NCI-H345 treated with DMSO at 0.1 percent for 48 hours (cell line): ENCODE data around the gene PRCC.

ENCODE experiments used
- DNase-seq: peaks from one replicate; lab custom pipeline; 2025; ENCODE audit not compliant: unreplicated experiment; lab: John Stamatoyannopoulos, UW

PRCC gene

GRCh38 chr1:156841295-156841855 lies 74.0 kb downstream of the PRCC start:
- no peak for DNase-seq

DNA sequence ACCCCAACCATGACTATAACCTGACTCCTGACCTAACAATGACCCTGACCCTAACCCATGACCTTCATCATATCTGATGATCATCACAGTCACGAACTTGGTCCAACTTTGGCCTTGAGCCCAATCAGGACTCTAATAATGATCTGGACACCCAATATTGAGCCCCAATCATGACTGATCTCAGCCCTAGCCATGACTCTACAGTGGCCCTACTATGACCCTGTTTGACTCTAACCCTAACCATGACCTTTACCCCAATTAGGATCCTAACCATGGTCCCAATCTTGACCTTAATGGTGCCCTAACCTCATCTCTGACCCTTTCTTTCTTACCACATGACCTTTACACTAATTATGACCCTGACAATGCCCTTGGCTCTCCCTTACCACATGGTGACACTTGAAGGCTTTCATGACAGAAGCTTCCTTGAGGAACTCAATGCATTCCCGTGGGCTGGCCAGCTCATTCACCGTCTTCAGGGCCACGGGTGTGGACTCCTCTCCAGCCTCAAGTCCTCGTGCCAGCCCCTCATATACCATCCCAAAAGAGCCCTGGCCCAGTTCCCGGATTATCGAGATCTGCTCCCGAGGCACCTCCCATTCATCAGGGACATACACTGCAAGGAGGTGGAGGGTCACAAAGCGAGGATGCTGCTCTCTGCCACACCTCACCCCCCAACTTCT lies 75.4 kb downstream of the PRCC start:
- no peak for DNase-seq

- DNase-seq, result no peak
Observed at GRCh38 chr1:156844102-156844501, 76.8 kb downstream of the PRCC start.

DNA sequence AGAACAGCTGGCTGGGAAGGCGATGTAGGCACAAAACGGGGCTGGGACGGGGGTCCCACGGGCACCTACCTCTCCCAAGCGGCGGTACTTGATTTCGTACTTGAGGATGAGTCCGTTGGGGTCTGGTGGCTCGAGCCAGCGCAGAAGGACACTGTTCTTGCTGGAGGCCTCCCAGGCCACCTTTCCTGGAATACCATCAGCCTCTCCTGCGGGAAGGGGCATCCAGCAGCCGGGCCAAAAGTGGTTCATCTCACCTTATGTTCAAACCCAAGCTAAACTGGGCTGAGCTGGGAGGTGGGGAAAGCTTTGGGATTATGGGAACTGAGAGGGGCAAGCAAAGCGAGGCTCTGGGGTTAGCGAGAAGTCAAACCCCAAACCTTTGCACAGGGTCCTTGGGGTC lies 77.3 kb downstream of the PRCC start:
- no peak for DNase-seq

- no peak for DNase-seq
Observed at GRCh38 chr1:156845055-156845952, 78.0 kb downstream of the PRCC start.

GRCh38 chr1:156845953-156846545 lies 78.7 kb downstream of the PRCC start:
- DNase-seq, result no peak

DNA sequence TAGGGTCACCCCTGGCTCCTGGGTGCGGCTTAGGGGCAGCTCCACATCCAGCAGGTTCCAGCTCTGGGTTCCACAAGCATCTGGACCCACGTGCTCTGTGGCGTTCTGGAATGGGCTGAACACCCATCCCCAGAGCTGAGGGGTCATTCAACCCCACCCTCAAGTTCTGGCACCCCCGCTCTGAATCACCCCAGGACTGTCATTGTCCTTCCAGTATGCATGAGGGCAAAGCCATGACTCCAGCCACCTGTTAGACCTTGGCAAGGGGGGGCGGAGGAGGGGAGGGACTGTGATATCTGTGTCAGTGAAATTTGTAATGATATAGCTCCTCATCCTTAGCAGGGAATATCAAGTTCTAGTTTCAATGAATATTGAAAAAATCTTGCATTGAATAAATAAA lies 79.3 kb downstream of the PRCC start:
- DNase-seq, result no peak

DNA sequence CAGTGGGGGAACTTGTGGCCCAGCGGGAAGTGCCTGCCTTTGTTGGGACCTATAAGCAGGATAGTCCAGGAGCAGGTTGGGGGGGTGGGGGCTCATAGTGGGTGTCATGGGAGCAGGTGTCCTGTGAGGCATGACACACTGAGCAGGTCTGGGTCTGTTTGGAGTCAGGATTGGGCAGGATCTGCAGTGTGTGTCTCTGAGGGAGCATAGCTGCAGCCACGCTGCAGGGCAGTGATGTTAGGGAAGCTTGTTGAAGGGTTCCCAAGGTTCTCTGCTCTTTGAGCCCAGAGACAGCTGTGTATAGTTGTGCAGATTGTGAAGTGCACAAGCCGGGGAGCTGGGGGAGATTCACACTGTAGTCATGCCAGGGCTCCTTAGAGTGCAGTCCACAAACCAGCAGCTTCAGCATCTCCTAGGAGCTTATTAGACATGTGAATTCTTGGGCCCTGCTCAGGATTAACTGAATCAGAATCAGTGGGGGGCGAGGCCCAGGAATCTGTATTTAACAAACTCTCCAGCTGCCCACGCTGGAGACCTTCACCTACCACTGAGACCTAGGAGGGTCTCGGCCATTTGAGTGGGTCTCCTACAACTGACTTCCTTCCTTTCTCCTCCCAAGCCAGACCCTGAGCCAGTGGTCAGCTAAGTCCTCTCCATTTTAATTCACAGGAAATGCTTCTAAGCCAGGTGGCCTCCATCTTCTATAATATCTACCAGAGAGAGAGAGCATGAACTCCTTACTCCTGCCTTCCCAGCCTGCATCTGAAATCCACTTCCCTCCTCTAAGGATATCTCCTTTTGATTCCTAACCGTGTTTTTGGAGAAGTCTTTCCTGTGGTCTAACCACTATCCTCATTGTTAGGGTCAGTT lies 80.5 kb downstream of the PRCC start:
- no peak for DNase-seq

DNA sequence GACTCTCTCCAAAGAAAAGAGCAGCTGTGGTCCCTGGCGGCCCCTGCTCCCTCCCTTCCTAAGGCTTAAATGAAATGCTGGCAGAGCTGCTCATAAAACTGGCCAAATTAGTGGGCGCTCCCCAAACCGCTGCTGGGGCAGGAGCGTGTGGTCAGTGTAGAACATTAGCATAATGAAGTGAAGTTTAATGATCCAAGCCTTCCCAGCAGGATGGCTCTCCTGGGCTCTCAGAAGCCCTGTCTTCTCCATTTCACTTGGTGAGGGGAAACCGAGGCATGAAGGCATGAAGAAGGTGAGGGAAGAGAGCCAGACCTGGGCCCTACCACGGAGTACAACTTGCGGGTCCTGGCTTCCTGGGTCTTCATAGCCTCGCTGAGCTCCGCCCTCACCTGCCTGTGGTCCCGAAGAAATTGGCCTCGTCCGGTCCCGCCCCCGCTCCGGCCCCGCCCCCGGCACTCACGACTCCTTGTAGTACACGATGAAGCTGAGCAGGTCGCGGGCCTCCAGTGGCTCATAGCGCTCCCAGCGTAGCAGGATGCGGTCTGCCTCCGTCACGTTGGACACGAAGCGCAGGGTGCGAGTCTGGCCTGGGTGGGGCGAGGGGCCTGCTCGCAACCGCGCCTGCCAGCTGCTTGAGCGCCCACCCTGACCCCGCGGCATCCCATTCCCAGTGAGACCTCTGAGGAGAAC lies 81.3 kb downstream of the PRCC start:
- no peak for DNase-seq

- no peak for DNase-seq
Observed at GRCh38 chr1:156849151-156849496, 81.8 kb downstream of the PRCC start.
